HFFc6 (cell line): ENCODE measurements around the gene CABLES1. TPM values are rescaled to one million over a fixed set of nuclear protein-coding genes. Genes with fewer than 3 reads are reported as not detected.

Experiments
- DNase-seq: peaks from one replicate; pipeline ENCODE4 v3.0.0-alpha.2; 2018
- H3K27ac Mint-ChIP-seq: 2 replicates; pipeline ENCODE4 v1.8.0; 2020; ENCODE audit warnings: mild to moderate bottlenecking, mixed read lengths
- H3K27me3 Mint-ChIP-seq: 2 replicates; pipeline ENCODE4 v1.8.0; 2021; ENCODE audit warnings: mild to moderate bottlenecking, moderate library complexity, mixed read lengths; ENCODE audit not compliant: insufficient read depth
- H3K36me3 Mint-ChIP-seq: 2 replicates; pipeline ENCODE4 v1.8.0; 2021; ENCODE audit warnings: low read depth, mixed read lengths
- H3K4me1 Mint-ChIP-seq: 2 replicates; pipeline ENCODE4 v1.8.0; 2020; ENCODE audit warnings: low read depth, mixed read lengths
- H3K4me3 Mint-ChIP-seq: 2 replicates; pipeline ENCODE4 v1.8.0; 2020; ENCODE audit warnings: mild to moderate bottlenecking, moderate library complexity, mixed read lengths
- H3K9me3 Mint-ChIP-seq: 2 replicates; pipeline ENCODE4 v1.8.0; 2020; ENCODE audit warnings: mild to moderate bottlenecking, mixed read lengths
- total RNA-seq, 6 experiments: library from RNA; stranded (reverse); fragmentation: NEBNext Ultra II Directional; extraction: Animal tissue kit (Norgen Biotek cat#: 25700); gene quantifications; 2 replicates in 1 of 6; 3 replicates in 5 of 6; pipeline ENCODE4 v1.2.3, GENCODE V29; 2021
- TF ChIP-seq, protein P1 (sequence below): fragments of 200-600 bp; sonication (generic); IDR thresholded peaks from 2 replicates; pipeline ENCODE4 v1.5.0; 2021; ENCODE audit warnings: antibody characterized with exemption, mild to moderate bottlenecking

Gene CABLES1
- total RNA-seq, 6 experiments from 2014 or later, result 6.2 to 9.3 (median 8.5) TPM

- TF ChIP-seq, protein P1, sequence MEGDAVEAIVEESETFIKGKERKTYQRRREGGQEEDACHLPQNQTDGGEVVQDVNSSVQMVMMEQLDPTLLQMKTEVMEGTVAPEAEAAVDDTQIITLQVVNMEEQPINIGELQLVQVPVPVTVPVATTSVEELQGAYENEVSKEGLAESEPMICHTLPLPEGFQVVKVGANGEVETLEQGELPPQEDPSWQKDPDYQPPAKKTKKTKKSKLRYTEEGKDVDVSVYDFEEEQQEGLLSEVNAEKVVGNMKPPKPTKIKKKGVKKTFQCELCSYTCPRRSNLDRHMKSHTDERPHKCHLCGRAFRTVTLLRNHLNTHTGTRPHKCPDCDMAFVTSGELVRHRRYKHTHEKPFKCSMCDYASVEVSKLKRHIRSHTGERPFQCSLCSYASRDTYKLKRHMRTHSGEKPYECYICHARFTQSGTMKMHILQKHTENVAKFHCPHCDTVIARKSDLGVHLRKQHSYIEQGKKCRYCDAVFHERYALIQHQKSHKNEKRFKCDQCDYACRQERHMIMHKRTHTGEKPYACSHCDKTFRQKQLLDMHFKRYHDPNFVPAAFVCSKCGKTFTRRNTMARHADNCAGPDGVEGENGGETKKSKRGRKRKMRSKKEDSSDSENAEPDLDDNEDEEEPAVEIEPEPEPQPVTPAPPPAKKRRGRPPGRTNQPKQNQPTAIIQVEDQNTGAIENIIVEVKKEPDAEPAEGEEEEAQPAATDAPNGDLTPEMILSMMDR, result no peak
- no peaks in the 10 kb centered on the region; the same call in none of the 2 replicates for H3K27me3 Mint-ChIP-seq
- peaks cover 10% of the 10 kb centered on the region; the same call in 1 of the 2 replicates for H3K9me3 Mint-ChIP-seq
- H3K36me3 Mint-ChIP-seq, result peaks cover 14% of the 10 kb centered on the region
- no peak for DNase-seq
- peaks cover 31% of the 10 kb centered on the region for H3K4me1 Mint-ChIP-seq
- no peak overlapping the region for H3K4me3 Mint-ChIP-seq
- H3K27ac Mint-ChIP-seq, result no peak overlapping the region
These were observed 144.6 kb downstream of the CABLES1 start for GRCh38 chr18:23279931-23280330.

DNA sequence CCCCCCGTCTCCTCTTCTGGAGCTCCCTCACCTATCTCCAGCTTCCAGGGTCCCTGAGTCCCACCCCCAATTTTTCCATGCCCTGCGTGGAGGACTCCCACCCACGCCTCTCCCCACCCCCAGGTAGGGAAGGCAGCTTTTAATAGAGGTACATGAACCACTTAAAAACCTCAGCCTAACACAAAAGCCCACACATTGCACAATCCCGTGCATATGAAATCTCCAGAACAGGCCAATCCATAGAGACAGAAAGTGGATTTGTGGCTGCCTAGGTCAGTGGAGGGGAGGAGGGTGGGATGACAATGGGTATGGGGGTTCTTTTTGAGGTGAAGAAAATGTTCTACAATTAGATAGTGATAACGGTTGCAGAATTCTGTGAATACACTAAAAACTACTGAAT is 145.6 kb downstream of the CABLES1 start:
- H3K4me3 Mint-ChIP-seq, result no peak overlapping the region
- peaks cover 37% of the 10 kb centered on the region for H3K4me1 Mint-ChIP-seq
- no peak overlapping the region for H3K27ac Mint-ChIP-seq
- no peak for DNase-seq
- TF ChIP-seq, protein P1, result no peak
- H3K36me3 Mint-ChIP-seq, result peaks cover 14% of the 10 kb centered on the region
- peaks cover 10% of the 10 kb centered on the region; the same call in 1 of the 2 replicates for H3K9me3 Mint-ChIP-seq
- H3K27me3 Mint-ChIP-seq, result no peaks in the 10 kb centered on the region; the same call in none of the 2 replicates

- DNase-seq, result peak; percentile 82
- Mint-ChIP-seq H3K27ac (peak overlapping the region; percentile 83), H3K9me3 (peaks cover 9% of the 10 kb centered on the region; the same call in 1 of the 2 replicates), H3K27me3 (no peaks in the 10 kb centered on the region; the same call in none of the 2 replicates), H3K4me3 (no peak overlapping the region), H3K36me3 (peaks cover 11% of the 10 kb centered on the region), H3K4me1 (peaks cover 42% of the 10 kb centered on the region)
- TF ChIP-seq, protein P1, result no peak
These were observed 146.5 kb downstream of the CABLES1 start for GRCh38 chr18:23281626-23282436.

GRCh38 chr18:23282437-23282781 is 147.1 kb downstream of the CABLES1 start:
- no peak overlapping the region for H3K4me3 Mint-ChIP-seq
- H3K27me3 Mint-ChIP-seq, result no peaks in the 10 kb centered on the region; the same call in none of the 2 replicates
- peaks cover 44% of the 10 kb centered on the region for H3K4me1 Mint-ChIP-seq
- H3K9me3 Mint-ChIP-seq, result peaks cover 4% of the 10 kb centered on the region; the same call in 1 of the 2 replicates
- peak overlapping the region; percentile 83 for H3K27ac Mint-ChIP-seq
- no peak for DNase-seq
- TF ChIP-seq, protein P1, result no peak
- peaks cover 6% of the 10 kb centered on the region for H3K36me3 Mint-ChIP-seq

- H3K27me3 Mint-ChIP-seq, result no peaks in the 10 kb centered on the region; the same call in none of the 2 replicates
- peak; percentile 30 for DNase-seq
- no peaks in the 10 kb centered on the region for H3K9me3 Mint-ChIP-seq
- H3K4me1 Mint-ChIP-seq, result peaks cover 49% of the 10 kb centered on the region
- H3K4me3 Mint-ChIP-seq, result no peak overlapping the region
- no peak overlapping the region for H3K27ac Mint-ChIP-seq
- H3K36me3 Mint-ChIP-seq, result no peaks in the 10 kb centered on the region
- TF ChIP-seq, protein P1, result no peak
These were observed 148.7 kb downstream of the CABLES1 start for GRCh38 chr18:23283916-23284430.
